Mucosa of stomach (tissue), 1 donor: Measurements from ENCODE around the gene EHMT1.
"Not testable (repeated sequence)": the region's sequence is repeated elsewhere in the genome, so short reads cannot be mapped to it uniquely, and the experiment has no call there.

Experiments
- H3K27me3 ChIP-seq: one replicate; pipeline ENCODE4 v1.7.0; 2013; ENCODE audit warnings: mild to moderate bottlenecking, low read length; ENCODE audit not compliant: control insufficient read depth, insufficient read depth
- H3K36me3 ChIP-seq: one replicate; pipeline ENCODE4 v1.7.0; 2013; ENCODE audit warnings: low read length; ENCODE audit not compliant: control insufficient read depth, insufficient read depth
- H3K4me1 ChIP-seq: one replicate; pipeline ENCODE4 v1.7.0; 2013; ENCODE audit warnings: mild to moderate bottlenecking, low read length; ENCODE audit not compliant: control insufficient read depth, insufficient read depth
- H3K4me3 ChIP-seq: one replicate; pipeline ENCODE4 v1.7.0; 2013; ENCODE audit warnings: low read length
- H3K9ac ChIP-seq: one replicate; pipeline ENCODE4 v1.7.0; 2013; ENCODE audit warnings: mild to moderate bottlenecking, low read length, moderate library complexity
- H3K9me3 ChIP-seq: one replicate; pipeline ENCODE4 v1.7.0; 2013; ENCODE audit warnings: mild to moderate bottlenecking, low read length, moderate library complexity; ENCODE audit not compliant: control insufficient read depth
- donor health status: Pancreatic carcinoma.

EHMT1 gene

GRCh38 chr9:137883977-137884376 is 265.2 kb downstream of the EHMT1 start:
- not testable (repeated sequence) for H3K27me3 ChIP-seq, H3K9me3 ChIP-seq, H3K36me3 ChIP-seq, H3K4me3 ChIP-seq, H3K4me1 ChIP-seq, H3K9ac ChIP-seq

- not testable (repeated sequence) for H3K36me3 ChIP-seq, H3K27me3 ChIP-seq, H3K9me3 ChIP-seq, H3K4me3 ChIP-seq, H3K4me1 ChIP-seq, H3K9ac ChIP-seq
These were observed 265.7 kb downstream of the EHMT1 start for GRCh38 chr9:137884547-137884946.

- not testable (repeated sequence) for H3K4me1 ChIP-seq, H3K36me3 ChIP-seq, H3K27me3 ChIP-seq, H3K9ac ChIP-seq, H3K4me3 ChIP-seq, H3K9me3 ChIP-seq
These were observed 266.3 kb downstream of the EHMT1 start for GRCh38 chr9:137885121-137885520.
